HL-60 (cell line): ENCODE results near the gene ANKFY1.

Experiments
- DNase-seq, 2 experiments: peaks; one replicate each; pipeline ENCODE4 v3.0.0-alpha.2; 2010 to 2020; ENCODE audit warnings: low read depth in 1 of 2, low spot score in 1 of 2
- H3K27ac ChIP-seq: fragments of 250-450 bp; sonication (Bioruptor Pico); replicated peaks from 2 replicates; pipeline ENCODE4 v1.5.1; 2020; ENCODE audit warnings: mild to moderate bottlenecking, moderate library complexity
- H3K27me3 ChIP-seq: fragments of 250-450 bp; sonication (Bioruptor Pico); 2 replicates; pipeline ENCODE4 v1.5.1; 2021; ENCODE audit warnings: mild to moderate bottlenecking, moderate library complexity; ENCODE audit not compliant: insufficient read depth, poor library complexity, severe bottlenecking
- H3K4me3 ChIP-seq: replicated peaks from 2 replicates; pipeline ENCODE4 v1.5.1; 2011; ENCODE audit warnings: mild to moderate bottlenecking, control low read depth, low read length; ENCODE audit not compliant: insufficient read depth
- GABPA ChIP-seq: IDR thresholded peaks from 2 replicates; pipeline ENCODE4 v1.6.1; 2012; ENCODE audit warnings: low read depth
- POLR2AphosphoS5 ChIP-seq: IDR thresholded peaks from 2 replicates; pipeline ENCODE4 v1.6.1; 2012; ENCODE audit warnings: low read depth
- SPI1 ChIP-seq: IDR thresholded peaks from 2 replicates; pipeline ENCODE4 v1.6.1; 2012; ENCODE audit warnings: low read depth, mild to moderate bottlenecking, borderline replicate concordance
- TF ChIP-seq, protein P1 (sequence below): IDR thresholded peaks from one replicate; pipeline ENCODE4 v1.5.1; 2011; ENCODE audit warnings: low read length, control low read depth, inconsistent platforms; ENCODE audit not compliant: insufficient read depth
- TF ChIP-seq, protein P2 (sequence below): IDR thresholded peaks from 2 replicates; pipeline ENCODE4 v1.6.1; 2012; ENCODE audit warnings: low read depth; ENCODE audit not compliant: insufficient replicate concordance

Gene ANKFY1

DNA sequence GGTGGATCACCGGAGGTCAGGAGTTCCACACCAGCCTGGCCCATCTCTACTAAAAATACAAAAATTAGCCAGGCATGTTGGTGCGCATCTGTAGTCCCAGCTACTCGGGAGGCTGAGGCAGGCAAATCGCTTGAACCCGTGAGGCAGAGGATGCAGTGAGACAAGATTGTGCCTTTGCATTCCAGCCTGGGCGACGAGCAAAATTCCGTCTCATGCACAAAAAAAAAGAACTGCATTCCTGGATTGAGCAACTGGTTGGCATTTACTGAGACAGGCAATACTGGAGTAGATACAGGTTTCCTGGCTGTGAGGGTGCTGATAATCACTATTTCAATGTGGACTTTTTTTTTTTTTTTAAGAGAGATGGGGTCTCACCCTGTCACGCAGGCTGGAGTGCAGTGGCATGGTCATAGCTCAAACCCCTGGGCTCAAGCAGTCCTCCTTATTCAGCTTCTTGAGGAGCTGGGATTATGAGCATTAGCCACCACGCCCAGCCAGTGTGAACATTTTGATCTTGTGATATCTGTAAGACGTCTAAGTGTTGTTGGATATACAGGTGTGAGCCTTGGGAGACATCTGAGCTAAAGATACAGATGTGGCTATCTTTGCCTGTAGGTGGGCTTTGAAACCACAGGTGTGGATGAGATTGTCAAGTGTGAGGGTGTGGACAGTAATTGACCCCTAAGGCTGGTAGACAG is 115.0 kb downstream of the ANKFY1 start:
- no peaks in the 10 kb centered on the region for H3K27me3 ChIP-seq
- no peak overlapping the region for H3K4me3 ChIP-seq
- no peak overlapping the region for H3K27ac ChIP-seq
- DNase-seq: no peak
- TF ChIP-seq SPI1 (no peak), GABPA (no peak), POLR2AphosphoS5 (no peak)
- TF ChIP-seq, protein P1, sequence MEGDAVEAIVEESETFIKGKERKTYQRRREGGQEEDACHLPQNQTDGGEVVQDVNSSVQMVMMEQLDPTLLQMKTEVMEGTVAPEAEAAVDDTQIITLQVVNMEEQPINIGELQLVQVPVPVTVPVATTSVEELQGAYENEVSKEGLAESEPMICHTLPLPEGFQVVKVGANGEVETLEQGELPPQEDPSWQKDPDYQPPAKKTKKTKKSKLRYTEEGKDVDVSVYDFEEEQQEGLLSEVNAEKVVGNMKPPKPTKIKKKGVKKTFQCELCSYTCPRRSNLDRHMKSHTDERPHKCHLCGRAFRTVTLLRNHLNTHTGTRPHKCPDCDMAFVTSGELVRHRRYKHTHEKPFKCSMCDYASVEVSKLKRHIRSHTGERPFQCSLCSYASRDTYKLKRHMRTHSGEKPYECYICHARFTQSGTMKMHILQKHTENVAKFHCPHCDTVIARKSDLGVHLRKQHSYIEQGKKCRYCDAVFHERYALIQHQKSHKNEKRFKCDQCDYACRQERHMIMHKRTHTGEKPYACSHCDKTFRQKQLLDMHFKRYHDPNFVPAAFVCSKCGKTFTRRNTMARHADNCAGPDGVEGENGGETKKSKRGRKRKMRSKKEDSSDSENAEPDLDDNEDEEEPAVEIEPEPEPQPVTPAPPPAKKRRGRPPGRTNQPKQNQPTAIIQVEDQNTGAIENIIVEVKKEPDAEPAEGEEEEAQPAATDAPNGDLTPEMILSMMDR: no peak
- TF ChIP-seq, protein P2, sequence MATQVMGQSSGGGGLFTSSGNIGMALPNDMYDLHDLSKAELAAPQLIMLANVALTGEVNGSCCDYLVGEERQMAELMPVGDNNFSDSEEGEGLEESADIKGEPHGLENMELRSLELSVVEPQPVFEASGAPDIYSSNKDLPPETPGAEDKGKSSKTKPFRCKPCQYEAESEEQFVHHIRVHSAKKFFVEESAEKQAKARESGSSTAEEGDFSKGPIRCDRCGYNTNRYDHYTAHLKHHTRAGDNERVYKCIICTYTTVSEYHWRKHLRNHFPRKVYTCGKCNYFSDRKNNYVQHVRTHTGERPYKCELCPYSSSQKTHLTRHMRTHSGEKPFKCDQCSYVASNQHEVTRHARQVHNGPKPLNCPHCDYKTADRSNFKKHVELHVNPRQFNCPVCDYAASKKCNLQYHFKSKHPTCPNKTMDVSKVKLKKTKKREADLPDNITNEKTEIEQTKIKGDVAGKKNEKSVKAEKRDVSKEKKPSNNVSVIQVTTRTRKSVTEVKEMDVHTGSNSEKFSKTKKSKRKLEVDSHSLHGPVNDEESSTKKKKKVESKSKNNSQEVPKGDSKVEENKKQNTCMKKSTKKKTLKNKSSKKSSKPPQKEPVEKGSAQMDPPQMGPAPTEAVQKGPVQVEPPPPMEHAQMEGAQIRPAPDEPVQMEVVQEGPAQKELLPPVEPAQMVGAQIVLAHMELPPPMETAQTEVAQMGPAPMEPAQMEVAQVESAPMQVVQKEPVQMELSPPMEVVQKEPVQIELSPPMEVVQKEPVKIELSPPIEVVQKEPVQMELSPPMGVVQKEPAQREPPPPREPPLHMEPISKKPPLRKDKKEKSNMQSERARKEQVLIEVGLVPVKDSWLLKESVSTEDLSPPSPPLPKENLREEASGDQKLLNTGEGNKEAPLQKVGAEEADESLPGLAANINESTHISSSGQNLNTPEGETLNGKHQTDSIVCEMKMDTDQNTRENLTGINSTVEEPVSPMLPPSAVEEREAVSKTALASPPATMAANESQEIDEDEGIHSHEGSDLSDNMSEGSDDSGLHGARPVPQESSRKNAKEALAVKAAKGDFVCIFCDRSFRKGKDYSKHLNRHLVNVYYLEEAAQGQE: no peak

DNA sequence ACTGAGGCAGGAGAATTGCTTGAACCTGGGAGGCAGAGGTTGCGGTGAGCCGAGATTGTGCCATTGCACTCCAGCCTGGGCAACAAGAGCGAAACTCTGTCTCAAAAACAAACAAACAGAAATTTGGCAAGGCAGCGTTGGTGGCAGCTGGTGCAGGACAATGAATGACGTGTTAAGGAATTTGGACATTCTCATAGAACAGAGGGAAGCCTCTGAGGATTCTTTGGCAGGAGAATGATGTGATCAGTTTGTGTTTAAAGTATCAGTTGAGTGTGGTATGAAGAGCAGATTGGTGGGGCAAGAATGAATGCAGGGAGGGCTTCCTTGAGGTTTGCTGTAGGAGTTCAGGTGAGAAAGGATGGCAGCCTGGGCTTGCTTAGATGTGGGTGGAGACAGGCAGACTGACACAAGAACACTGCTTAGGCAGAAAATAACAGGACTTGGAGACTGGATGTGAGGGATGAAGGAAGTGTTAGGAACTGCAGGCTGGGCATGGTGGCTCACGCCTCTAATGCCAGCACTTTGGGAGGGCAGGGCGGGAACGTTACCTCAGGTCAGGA is 115.9 kb downstream of the ANKFY1 start:
- Histone ChIP-seq H3K27me3 (no peaks in the 10 kb centered on the region), H3K27ac (no peak overlapping the region), H3K4me3 (no peak overlapping the region)
- TF ChIP-seq, protein P1: no peak
- TF ChIP-seq POLR2AphosphoS5 (no peak), GABPA (no peak), SPI1 (no peak)
- TF ChIP-seq, protein P2: no peak
- no peak for DNase-seq

DNA sequence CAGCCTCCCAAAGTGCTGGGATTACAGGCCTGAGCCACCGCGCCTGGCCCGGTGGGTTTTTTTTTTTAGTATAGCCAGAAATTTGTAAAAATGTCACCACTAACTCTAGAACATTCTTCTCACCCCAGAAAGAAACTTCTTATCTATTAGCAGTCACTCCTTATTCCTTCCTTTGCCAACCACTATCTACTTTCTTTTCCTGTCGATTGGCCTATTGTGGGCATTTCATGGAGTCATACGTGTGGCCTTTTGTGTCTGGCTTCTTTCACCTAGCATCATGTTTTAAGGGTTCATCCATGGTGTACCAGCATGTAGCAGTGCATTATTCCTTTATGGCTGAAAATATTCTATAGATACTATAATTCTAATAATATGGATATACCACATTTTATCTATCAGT is 117.1 kb downstream of the ANKFY1 start:
- no peak overlapping the region for H3K27ac ChIP-seq
- no peak overlapping the region for H3K4me3 ChIP-seq
- no peak for TF ChIP-seq POLR2AphosphoS5
- TF ChIP-seq, protein P2: no peak
- TF ChIP-seq SPI1: no peak
- TF ChIP-seq, protein P1: no peak
- no peak for TF ChIP-seq GABPA
- DNase-seq: no peak
- no peaks in the 10 kb centered on the region for H3K27me3 ChIP-seq
